GM10266 (cell line): Measurements from ENCODE around the gene AKAP8L.
A peak's percentile ranks its signal among the peaks of the same experiment; 100 is the strongest.
"Not testable (repeated sequence)": the region's sequence is repeated elsewhere in the genome, so short reads cannot be mapped to it uniquely, and the experiment has no call there.

Experiments
- DNase-seq: peaks from one replicate; pipeline ENCODE4 v3.0.0; 2012; ENCODE audit errors: extremely low spot score
- TF ChIP-seq, protein P1 (sequence below): IDR thresholded peaks from 2 replicates; pipeline ENCODE4 v1.5.1; 2012; ENCODE audit warnings: mild to moderate bottlenecking, low read depth; ENCODE audit not compliant: control insufficient read depth, insufficient read depth; ENCODE audit errors: missing control alignments

Gene AKAP8L

DNA sequence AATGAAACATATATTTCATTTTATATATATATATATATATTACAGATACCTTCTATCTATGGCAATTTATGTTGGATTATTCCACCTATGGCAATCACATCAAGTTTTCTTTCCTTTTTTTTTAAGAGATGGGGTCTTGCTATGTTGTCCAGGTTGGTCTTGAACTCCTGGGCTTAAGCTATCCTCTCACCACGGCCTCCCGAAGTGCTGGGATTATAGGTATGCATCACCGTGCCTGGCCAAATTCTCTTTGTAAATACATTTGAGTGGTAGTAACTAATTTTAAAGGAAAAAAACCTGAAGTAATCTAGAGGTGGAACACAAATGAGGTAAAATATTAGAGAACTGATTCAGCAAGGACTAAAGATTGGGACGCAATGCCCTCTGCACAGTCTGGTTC lies 64.9 kb downstream of the AKAP8L start:
- TF ChIP-seq, protein P1, sequence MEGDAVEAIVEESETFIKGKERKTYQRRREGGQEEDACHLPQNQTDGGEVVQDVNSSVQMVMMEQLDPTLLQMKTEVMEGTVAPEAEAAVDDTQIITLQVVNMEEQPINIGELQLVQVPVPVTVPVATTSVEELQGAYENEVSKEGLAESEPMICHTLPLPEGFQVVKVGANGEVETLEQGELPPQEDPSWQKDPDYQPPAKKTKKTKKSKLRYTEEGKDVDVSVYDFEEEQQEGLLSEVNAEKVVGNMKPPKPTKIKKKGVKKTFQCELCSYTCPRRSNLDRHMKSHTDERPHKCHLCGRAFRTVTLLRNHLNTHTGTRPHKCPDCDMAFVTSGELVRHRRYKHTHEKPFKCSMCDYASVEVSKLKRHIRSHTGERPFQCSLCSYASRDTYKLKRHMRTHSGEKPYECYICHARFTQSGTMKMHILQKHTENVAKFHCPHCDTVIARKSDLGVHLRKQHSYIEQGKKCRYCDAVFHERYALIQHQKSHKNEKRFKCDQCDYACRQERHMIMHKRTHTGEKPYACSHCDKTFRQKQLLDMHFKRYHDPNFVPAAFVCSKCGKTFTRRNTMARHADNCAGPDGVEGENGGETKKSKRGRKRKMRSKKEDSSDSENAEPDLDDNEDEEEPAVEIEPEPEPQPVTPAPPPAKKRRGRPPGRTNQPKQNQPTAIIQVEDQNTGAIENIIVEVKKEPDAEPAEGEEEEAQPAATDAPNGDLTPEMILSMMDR, result no peak
- DNase-seq, result no peak

DNA sequence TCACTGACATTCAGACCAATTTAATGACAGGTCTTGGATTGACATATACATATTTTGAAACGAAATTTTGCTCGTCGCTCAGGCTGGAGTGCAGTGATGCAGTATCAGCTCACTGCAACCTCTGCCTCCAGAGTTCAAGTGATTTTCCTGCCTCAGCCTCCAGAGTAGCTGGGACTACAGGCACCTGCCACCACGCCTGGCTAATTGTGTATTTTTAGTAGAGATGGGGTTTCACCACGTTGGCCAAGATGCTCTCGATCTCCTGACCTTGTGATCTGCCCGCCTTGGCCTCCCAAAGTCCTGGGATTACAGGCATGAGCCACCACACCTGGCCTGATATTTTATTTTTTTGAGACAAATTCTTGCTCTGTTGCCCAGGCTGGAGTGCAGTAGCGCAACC lies 66.3 kb downstream of the AKAP8L start:
- DNase-seq, result not testable (repeated sequence)

DNA sequence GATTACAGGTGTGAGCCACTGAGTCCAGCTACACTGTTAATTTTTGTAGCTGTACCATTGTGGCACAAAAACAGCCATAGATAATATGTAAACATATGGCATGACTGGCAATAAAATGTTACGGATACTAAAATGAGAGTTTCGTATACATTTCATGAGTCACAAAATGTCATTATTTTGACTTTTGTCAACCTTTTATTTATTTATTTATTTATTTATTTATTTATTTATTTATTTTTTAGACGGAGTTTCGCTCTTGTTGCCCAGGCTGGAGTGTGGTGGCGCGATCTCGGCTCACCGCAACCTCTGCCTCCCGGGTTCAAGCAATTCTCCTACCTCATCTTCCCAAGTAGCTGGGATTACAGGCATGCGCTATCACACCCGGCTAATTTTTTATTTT lies 77.5 kb downstream of the AKAP8L start:
- DNase-seq, result not testable (repeated sequence)

DNA sequence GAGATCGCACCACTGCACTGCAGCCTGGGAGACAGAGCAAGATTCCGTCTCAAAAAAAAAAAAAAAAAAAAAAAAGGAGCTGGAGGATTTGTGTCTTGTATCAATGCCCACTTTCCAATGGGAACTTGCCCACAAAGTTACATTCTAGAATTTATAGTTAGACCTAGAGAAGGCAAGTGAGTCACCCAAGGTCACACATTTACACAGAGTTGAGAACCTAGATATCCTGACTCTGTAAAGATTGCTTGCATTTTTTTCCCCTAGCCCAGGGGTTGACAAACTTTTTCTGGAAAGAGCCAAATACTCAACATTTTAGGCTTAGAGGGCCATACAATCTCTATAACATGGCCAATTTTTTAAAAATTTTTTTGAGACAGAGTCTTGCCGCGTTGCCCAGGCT lies 78.7 kb downstream of the AKAP8L start:
- TF ChIP-seq, protein P1, result no peak
- no peak for DNase-seq

DNA sequence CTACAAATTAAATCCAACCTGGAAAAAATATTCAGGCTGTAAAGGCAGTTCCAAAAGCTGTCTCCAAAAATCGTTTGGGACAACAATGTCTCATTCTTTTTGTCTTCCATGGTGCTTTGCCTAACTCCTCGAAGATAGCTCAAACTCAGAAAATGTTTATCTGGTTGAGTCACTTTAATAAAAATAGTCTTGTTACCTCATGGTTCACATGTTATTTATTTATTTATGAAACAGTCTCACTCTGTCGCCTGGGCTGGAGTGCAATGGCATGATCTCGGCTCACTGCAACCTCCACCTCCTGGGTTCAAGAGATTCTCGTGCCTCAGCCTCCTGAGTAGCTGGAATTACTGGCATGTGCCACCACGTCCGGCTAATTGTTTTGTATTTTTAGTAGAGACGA lies 81.6 kb downstream of the AKAP8L start:
- TF ChIP-seq, protein P1, result no peak
- no peak for DNase-seq

DNA sequence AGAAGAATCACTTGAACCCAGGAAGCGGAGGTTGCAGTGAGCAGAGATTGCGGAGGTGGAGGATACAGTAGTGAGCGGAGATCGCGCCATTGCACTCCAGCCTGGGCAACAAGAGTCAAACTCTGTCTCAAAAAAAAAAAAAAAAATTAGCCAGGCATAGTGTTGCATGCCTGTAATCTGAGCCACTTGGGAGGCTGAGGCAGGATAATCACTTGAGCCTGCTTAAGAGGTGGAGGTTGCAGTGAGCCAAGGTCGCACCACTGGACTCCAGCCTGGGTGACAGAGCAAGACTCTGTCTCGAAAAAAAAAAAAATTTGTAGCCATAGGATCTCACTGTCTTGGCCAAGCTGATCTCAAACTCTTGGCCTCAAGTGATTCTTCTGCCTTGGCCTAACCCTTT lies 82.8 kb downstream of the AKAP8L start:
- DNase-seq, result not testable (repeated sequence)

DNA sequence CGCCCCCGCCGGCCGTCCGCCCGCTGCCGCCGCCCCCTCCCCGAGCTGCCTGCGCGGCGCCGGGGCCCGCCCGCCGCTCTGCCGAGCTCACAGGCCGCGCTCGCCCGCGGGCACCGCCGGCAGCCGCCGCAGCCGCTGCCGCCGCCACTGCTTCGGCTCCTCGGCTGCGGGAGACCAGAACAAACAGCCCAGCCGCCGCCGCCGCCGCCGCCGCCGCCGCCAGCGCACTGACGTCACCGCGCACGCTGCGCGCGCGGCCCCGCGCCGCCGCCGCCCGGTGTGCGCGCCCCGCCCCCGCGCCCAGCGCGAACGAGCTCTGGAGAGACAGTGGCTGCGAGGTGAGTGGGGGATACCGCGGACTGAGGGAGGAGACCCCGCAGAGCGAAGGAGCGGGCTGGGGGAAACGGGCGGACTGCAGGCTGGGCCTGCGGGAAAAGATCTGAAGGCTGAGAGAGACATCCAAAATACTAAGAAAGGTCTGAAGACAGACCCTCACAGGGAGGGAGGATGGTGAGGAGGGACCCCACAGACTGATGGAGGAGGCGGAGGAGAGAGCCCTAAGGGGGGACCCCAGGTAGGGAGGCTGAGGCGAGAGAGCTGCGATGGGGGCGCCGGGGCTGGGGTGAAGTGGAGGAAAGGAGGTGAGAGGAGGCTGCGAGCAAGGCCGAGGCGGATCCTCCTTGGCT lies 86.3 kb downstream of the AKAP8L start, which contains the start of gene BRD4:
Gene BRD4, minus strand, starts transcription at position 229 of the 686 bp plus-strand sequence. CDS start 59,440 bp downstream, outside the sequence.
- TF ChIP-seq, protein P1, result no peak
- DNase-seq, result peak; percentile 91

DNA sequence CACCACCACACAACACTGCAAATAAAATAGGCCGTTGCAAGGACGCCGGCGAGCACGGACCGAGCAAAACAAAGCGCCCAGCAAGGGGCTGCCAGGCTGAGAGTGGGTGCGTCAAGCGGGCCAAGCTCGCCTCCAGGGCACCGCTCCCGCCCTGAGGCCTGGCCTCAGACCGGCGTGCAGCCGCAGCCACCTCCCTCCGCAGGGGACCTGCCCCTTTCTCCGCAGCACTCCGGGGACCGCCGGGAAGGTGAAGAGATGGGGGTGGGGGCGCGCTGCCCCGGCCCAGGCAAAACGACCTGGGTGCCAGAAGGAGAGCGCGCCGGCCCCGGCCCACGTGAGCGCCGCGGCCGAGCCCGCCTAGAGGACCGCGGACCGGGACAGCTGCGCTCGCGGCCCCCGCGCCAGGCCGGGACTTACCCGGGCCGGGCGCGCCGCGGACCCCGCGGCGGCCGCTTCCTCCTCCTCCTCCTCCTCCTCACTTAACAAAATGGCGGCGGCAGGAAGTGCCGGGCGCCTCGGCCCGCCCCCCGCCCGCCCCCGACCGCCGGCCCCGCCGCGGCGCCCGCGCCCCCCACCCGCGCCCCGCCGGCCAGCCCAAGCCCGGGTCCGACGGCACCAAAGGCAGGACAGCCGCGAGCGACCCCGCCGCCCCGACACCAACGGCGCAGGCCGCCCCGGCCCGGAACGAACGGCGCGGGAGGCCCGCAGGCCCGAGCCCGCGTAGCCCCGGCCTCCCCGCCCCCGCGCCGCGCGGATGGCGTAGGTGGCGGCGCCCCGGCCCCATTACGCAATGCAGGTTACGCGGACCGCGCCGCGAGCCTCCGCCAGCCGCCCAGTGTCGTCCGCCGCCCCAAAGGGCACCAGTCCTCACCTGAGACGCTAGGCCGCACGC lies 87.1 kb downstream of the AKAP8L start:
- peak; percentile 86 for DNase-seq
- TF ChIP-seq, protein P1, result no peak
